Memory B cell (primary cell): ENCODE data around the gene WDR37.
"Not testable (repeated sequence)": the region's sequence is repeated elsewhere in the genome, so short reads cannot be mapped to it uniquely, and the experiment has no call there.

Experiments used
- ATAC-seq: fragments of 150-1000 bp; cut with Tn5 transposase; 2 replicates; pipeline ENCODE4 v1.10.0; 2021; ENCODE audit warnings: low read depth, mild to moderate bottlenecking, moderate library complexity
- DNase-seq, 2 donors: peaks; one replicate each; pipeline ENCODE4 v3.0.0; 2022; ENCODE audit warnings: low spot score in 2 of 2
- H3K27ac Mint-ChIP-seq: one replicate; pipeline ENCODE4 v1.8.0; 2022; ENCODE audit warnings: mild to moderate bottlenecking, moderate library complexity, mixed read lengths
- H3K27me3 Mint-ChIP-seq: one replicate; pipeline ENCODE4 v1.8.0; 2022; ENCODE audit warnings: mixed read lengths
- H3K36me3 Mint-ChIP-seq: one replicate; pipeline ENCODE4 v1.8.0; 2022; ENCODE audit warnings: mild to moderate bottlenecking, mixed read lengths
- H3K4me1 Mint-ChIP-seq: one replicate; pipeline ENCODE4 v1.8.0; 2022; ENCODE audit warnings: mixed read lengths
- H3K4me3 Mint-ChIP-seq: one replicate; pipeline ENCODE4 v1.8.0; 2022; ENCODE audit warnings: mild to moderate bottlenecking, moderate library complexity, mixed read lengths
- H3K9me3 Mint-ChIP-seq: one replicate; pipeline ENCODE4 v1.8.0; 2022; ENCODE audit warnings: mixed read lengths

The WDR37 gene

DNA sequence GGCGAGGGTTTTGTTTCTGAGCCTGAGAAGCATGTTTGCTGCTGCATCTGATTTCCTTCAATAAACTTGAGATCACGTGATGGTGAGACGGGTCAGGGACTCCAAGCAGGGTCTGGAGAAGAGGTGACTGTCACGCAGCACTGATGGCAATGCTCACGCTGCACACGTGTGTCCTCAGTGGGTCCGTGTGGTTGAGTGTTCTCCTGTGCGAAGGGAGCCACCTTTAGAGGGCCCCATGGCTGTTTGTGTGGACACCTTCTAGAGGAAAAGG, 100.4 kb downstream of the WDR37 start:
- Mint-ChIP-seq H3K27ac (no peak overlapping the region), H3K4me3 (no peak overlapping the region), H3K36me3 (no peaks in the 10 kb centered on the region), H3K27me3 (peaks cover 11% of the 10 kb centered on the region), H3K9me3 (no peaks in the 10 kb centered on the region), H3K4me1 (peaks cover 3% of the 10 kb centered on the region)
- no peak for DNase-seq
- ATAC-seq, result no peak

DNA sequence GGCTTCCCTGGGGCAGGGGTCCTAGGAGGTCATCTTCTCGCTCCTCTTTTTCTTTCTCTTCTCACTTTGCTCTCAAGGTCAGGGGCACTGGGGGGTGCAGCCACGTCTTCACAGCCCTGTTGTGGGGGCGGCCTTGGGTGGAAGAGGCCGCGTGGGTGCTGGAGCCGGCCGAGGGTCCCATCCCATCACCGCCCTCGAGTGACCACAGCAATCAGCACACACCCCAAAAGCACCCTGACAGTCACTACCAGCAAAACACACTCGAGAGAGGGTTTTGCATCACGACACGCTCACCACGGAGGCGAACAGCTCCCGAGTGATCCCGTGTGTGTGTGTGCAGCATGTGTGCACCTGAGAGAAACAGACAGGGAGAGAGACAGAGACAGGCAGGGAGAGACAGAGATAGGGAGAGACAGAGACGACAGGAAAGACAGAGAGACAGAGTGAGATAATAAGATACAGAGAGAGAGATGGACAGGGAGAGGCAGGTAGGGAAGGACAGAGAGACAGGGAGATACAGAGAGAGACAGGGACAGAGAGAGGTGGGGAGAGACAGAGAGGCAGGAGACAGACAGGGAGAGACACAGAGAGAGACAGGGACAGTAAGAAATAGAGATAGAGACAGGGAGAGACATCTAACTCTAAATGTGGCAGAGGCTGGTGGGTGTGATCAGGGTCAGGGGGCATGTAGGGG, 100.9 kb downstream of the WDR37 start:
- H3K27ac Mint-ChIP-seq, result no peak overlapping the region
- DNase-seq, result no peak

DNA sequence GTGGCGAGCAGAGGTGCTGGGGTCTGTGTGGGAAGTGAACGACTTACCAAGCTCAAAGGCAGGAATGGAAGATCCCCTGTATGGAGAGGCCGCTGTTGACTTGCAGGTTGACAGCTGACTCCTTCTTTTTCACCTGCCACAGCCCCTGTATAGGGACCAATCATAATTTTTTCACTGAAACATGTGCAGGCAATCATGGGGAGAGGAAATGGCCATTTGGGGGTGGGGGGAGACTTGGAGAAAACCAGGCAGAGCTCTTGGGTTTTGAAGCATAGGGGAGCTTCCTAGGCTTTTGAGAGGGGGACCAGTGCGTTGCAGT, 101.4 kb downstream of the WDR37 start:
- Mint-ChIP-seq H3K36me3 (no peaks in the 10 kb centered on the region), H3K4me3 (no peak overlapping the region), H3K4me1 (peaks cover 3% of the 10 kb centered on the region), H3K9me3 (no peaks in the 10 kb centered on the region), H3K27ac (no peak overlapping the region), H3K27me3 (peaks cover 11% of the 10 kb centered on the region)
- no peak for ATAC-seq
- DNase-seq, result no peak

More for the DNA sequence above, 100.9 kb downstream of the WDR37 start:
- no peaks in the 10 kb centered on the region for H3K36me3 Mint-ChIP-seq
- peaks cover 12% of the 10 kb centered on the region for H3K27me3 Mint-ChIP-seq
- H3K4me3 Mint-ChIP-seq, result no peak overlapping the region
- no peaks in the 10 kb centered on the region for H3K9me3 Mint-ChIP-seq
- H3K4me1 Mint-ChIP-seq, result peaks cover 3% of the 10 kb centered on the region
- no peak for ATAC-seq

DNA sequence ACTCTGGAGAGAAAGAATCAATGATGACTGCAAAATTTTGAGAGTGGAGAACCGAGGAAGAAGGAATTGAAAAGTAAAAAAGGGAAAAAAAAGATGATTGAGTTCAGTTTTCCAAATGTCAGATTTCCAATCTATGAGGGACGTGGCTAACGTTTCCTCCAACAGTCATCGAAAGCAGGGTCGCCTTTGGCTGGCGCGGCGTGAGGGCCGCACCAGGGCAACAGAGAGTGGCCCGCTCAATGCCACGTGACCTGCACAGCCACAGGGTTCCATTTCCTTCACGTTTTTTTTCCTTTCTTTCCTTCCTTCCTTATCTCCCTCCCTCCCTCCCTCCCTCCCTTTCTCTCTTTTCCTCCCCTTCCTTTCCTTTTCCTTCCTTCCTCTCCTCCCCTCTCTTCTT, 101.9 kb downstream of the WDR37 start:
- H3K4me1 Mint-ChIP-seq, result peaks cover 3% of the 10 kb centered on the region
- peaks cover 14% of the 10 kb centered on the region for H3K27me3 Mint-ChIP-seq
- H3K27ac Mint-ChIP-seq, result no peak overlapping the region
- H3K4me3 Mint-ChIP-seq, result no peak overlapping the region
- no peaks in the 10 kb centered on the region for H3K36me3 Mint-ChIP-seq
- no peak for ATAC-seq
- no peaks in the 10 kb centered on the region for H3K9me3 Mint-ChIP-seq
- DNase-seq, result no peak

DNA sequence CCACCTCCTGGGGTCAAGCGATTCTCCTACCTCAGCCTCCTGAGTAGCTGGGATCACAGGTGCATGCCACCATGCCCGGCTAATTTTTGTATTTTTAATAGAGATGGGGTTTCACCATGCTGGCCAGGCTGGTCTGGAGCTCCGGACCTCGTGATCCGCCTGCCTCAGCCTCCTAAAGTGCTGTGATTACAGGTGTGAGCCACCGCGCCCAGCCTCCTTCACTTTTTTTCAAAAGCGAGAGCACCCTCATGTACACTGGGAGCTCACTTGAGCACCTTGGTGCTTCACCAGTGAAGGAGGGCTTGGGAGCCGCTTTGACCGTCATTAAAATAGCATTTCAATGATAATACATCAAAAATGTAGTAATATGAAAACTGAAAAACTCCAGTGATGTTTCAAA, 102.4 kb downstream of the WDR37 start:
- not testable (repeated sequence) for H3K4me3 Mint-ChIP-seq, ATAC-seq, H3K9me3 Mint-ChIP-seq, H3K27ac Mint-ChIP-seq, H3K36me3 Mint-ChIP-seq, H3K4me1 Mint-ChIP-seq, DNase-seq
- H3K27me3 Mint-ChIP-seq, result peaks cover 14% of the 10 kb centered on the region

DNA sequence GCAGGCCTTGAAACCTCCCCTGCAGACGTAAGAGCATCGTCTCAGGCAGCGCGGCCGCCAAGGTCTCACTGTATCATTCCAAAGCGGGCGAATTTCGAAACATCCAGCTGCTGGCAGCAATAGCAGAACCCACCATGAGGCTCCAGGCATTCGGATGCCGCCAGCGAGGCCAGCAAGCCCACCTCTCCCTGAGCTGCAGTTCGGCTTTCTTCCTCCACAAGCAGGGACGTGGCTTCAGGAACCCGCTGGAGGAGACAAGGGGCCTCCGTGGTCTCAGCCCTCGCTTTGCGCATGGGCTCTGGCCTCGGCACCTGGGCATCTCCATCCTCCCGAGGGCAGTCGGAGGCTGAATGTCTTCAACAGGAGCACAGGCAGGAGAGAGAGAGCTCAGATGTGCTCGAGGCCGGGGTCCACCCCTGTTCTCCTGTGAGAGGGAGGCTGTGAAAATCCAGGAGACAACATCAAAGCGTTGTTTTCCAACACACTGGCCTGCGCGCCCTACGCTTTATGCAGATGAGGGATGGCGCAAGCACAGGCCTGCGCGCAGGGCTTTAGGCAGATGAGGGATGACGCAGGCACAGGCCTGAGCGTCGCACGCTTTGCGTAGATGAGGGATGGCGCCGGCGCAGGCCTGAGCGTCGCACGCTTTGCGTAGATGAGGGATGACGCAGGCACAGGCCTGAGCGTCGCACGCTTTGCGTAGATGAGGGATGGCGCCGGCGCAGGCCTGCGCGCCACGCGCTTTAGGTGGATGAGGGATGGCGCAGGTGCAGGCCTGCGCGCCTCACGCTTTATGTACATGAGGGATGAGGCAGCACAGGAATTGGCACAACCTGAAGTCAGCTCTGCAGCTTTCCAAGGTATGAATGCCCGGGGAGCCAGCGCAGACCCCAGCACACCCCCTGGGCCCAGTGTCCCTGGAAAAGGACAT, 103.2 kb downstream of the WDR37 start:
- H3K4me1 Mint-ChIP-seq, result peaks cover 3% of the 10 kb centered on the region
- no peak overlapping the region for H3K4me3 Mint-ChIP-seq
- peaks cover 11% of the 10 kb centered on the region for H3K27me3 Mint-ChIP-seq

DNA sequence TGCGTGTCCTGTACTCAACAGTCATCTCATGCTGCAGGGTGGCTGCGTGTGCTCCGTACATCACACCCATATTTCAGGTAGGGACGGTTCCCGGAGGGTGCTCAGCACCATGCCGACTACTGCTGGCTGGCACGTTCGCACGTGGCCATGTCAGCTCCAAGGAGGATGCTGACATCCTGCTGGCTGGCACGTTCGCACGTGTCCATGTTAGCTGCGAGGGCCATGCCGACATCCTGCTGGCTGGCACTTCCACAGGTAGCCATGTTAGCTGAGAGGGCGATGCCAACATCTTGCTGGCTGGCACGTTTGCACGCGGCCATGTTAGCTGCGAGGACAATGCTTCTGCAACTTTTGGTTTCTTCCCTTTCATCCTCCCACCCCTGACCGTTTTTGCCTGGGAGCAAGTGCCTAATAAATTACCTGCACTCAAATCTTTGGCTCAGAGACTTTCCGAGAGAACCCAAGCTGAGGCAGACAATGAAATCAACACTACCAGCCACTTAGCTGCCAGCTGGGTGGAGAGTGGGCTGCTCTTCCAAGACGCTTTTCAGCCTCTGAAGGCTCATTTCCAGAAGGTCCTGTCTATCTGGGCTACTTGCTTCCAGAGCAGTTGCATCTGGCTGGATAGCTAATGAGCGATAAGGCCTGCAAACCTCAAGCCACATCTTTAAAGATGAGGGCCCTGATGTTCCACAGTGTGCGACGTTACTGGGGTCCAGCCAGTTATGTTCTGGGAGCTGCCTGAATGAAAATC, 104.6 kb downstream of the WDR37 start:
- ATAC-seq (no peak), DNase-seq (no peak)
- Mint-ChIP-seq H3K27me3 (peaks cover 11% of the 10 kb centered on the region), H3K9me3 (no peaks in the 10 kb centered on the region), H3K4me3 (no peak overlapping the region), H3K4me1 (peaks cover 3% of the 10 kb centered on the region), H3K27ac (no peak overlapping the region), H3K36me3 (no peaks in the 10 kb centered on the region)

More for the DNA sequence above, 103.2 kb downstream of the WDR37 start:
- no peak for DNase-seq
- no peaks in the 10 kb centered on the region for H3K9me3 Mint-ChIP-seq
- H3K27ac Mint-ChIP-seq, result no peak overlapping the region
- peak; percentile 21 for ATAC-seq
- H3K36me3 Mint-ChIP-seq, result no peaks in the 10 kb centered on the region

DNA sequence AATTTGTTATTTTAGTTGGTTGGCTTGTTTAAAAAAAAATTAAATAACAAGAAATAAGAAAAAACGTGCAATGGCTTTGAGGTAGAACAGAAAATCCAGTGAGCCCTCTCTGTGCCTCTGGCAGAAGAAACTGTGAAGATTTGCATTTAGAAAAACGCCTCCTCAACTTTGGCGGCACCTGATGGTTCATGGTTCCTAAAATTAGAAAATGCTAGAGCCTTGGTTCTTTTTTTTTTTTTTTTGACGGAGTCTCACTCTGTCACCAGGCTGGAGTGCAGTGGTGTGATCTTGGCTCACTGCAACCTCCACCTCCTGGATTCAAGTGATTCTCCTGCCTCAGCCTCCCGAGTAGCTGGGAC, 105.1 kb downstream of the WDR37 start:
- H3K27ac Mint-ChIP-seq, H3K36me3 Mint-ChIP-seq, H3K9me3 Mint-ChIP-seq, DNase-seq, H3K4me1 Mint-ChIP-seq, ATAC-seq, H3K4me3 Mint-ChIP-seq: not testable (repeated sequence)
- H3K27me3 Mint-ChIP-seq, result peaks cover 11% of the 10 kb centered on the region

DNA sequence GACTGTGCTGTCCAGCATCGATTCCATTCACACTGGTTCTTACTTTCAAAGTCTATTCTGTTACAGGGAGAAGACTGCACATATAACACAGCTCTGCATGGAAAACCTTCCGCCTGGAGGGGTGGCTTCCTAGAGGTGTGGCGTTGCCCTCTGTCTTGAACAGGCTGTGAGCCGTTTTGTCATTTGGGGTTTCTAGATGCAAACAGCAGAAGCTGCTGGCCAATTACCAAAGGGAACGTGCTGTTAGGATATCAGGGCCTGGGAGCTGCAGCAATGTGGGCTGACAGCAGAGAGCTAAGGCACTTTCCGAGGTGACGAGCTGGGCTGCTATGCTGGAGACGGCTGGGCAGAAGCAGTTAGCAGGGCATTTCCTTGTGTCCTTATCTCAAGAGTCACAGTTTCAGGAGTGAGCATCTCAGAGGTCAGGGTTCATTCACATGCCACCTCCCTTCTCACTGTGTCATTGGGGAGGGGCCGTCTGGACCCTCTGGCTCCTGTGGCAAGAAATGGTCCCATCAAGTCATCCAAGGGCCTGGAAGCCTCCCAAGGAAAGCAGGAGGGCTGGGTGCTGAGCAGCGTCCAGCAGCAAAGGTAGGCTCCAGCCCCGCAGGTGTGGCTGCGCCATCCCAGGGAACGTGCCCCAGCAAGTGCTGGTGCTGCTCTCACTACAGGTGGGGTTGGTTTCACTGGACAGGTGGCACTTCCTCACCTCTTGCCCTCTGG, 106.5 kb downstream of the WDR37 start:
- no peak overlapping the region for H3K27ac Mint-ChIP-seq
- no peaks in the 10 kb centered on the region for H3K36me3 Mint-ChIP-seq
- peaks cover 9% of the 10 kb centered on the region for H3K27me3 Mint-ChIP-seq
- H3K4me1 Mint-ChIP-seq, result no peaks in the 10 kb centered on the region
- ATAC-seq, result no peak
- no peaks in the 10 kb centered on the region for H3K9me3 Mint-ChIP-seq
- no peak for DNase-seq
- H3K4me3 Mint-ChIP-seq, result no peak overlapping the region

DNA sequence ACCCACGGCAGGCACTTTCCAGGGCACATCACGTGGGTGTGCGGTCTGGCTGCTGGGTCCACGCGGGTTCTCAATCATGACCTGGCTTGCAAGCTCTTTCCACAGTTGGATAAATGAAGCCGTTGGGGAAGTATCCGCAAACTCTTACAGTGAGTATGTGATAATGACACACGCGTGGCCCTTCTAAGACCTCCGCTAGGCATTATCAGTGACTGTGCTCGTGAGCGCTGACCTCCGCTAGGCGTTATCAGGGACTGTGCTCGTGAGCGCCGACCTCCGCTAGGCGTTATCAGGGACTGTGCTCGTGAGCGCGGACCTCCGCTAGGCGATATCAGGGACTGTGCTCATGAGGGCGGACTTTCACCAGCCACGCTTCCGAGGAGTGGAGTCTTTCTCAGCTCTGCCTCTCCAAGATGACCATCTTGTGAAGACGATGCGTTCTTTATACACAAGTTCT, 107.0 kb downstream of the WDR37 start:
- H3K4me1 Mint-ChIP-seq, result no peaks in the 10 kb centered on the region
- H3K27ac Mint-ChIP-seq, result no peak overlapping the region
- H3K4me3 Mint-ChIP-seq, result no peak overlapping the region
- H3K27me3 Mint-ChIP-seq, result peaks cover 9% of the 10 kb centered on the region
- DNase-seq, result no peak
- H3K36me3 Mint-ChIP-seq, result no peaks in the 10 kb centered on the region
- ATAC-seq, result no peak
- no peaks in the 10 kb centered on the region for H3K9me3 Mint-ChIP-seq

DNA sequence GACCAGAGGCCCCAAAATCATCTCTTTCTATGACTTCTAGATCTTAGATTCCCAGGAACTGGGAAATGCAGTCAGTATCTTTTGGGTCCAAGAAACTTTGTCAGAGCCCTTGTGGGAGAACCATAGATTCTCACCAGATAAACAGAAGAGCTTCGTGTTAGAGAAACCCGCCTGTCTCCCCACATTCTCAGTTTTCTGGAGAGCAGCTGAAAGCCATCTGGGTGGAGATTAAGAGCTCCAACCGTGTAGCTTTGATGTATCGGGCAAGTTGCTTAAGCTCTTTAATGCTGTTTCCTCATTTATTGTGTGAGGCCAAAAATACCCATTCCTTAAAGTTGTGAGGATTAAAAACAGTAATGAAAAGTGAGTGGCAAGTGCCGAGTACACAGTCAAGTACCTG, 107.6 kb downstream of the WDR37 start:
- no peak overlapping the region for H3K4me3 Mint-ChIP-seq
- H3K4me1 Mint-ChIP-seq, result no peaks in the 10 kb centered on the region
- H3K9me3 Mint-ChIP-seq, result no peaks in the 10 kb centered on the region
- DNase-seq, result no peak
- peaks cover 9% of the 10 kb centered on the region for H3K27me3 Mint-ChIP-seq
- no peaks in the 10 kb centered on the region for H3K36me3 Mint-ChIP-seq
- ATAC-seq, result no peak
- H3K27ac Mint-ChIP-seq, result no peak overlapping the region

DNA sequence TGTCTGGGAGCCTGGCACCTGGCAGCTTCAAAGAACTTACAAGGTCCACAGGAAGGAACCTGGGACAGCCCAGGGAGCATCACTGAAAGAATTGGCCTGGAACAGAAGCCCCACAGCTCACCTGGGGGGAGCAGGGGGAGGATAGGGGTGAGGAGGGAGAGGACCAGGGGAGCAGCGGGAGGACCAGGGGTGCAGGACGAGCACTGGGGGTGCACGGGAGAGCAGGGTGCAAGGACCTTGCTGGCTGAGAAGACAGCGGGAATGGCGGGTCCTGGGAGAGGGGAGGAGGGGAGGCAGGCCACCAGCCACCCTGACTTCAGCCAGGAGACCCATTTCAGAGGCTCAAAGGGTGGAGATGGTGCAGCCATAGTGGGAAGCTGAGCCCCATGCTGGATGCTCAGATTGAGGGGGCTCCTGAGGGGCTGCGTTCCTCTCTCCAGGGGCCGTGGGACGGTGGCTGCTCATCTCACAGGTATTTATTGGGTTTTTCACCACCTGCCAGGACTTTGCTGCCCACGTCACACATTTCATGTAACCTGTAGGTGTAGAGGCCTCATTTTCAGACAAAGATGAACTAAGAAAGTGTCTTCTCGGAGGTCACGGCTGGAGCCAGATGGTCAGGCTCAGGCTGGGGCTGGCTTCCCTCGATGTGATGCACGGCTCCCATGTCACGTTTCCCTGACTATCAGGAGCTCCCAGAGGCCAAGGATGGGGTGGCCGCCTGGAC, 110.1 kb downstream of the WDR37 start:
- no peak overlapping the region for H3K4me3 Mint-ChIP-seq
- no peaks in the 10 kb centered on the region for H3K36me3 Mint-ChIP-seq
- no peaks in the 10 kb centered on the region for H3K4me1 Mint-ChIP-seq
- ATAC-seq (no peak), DNase-seq (no peak)
- H3K9me3 Mint-ChIP-seq, result no peaks in the 10 kb centered on the region
- no peak overlapping the region for H3K27ac Mint-ChIP-seq
- H3K27me3 Mint-ChIP-seq, result peaks cover 10% of the 10 kb centered on the region

DNA sequence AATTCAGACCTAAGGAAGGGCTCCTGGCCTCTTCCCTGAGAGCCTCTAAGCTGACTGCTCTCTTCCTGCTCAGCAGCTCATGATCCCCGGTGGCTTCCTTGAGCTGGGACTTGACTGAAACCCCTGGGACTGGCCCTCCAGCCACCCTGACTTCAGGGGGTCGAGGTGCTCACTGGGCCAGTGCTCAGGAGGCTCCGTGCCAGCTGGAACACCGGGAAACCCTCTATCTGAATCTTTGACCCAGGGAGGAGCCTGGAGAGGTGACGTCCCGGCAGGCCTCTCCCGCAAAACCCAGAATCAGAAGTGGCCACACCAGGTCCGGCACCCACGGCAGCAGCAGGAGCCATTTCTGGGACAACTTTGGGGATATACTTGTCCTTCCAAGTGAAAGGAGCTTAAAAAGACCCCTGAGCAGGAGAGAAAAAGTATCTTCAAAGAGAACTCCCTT, 110.7 kb downstream of the WDR37 start:
- Mint-ChIP-seq H3K4me1 (no peaks in the 10 kb centered on the region), H3K36me3 (no peaks in the 10 kb centered on the region), H3K9me3 (no peaks in the 10 kb centered on the region), H3K27ac (no peak overlapping the region), H3K27me3 (peaks cover 10% of the 10 kb centered on the region), H3K4me3 (no peak overlapping the region)
- ATAC-seq (no peak), DNase-seq (no peak)
